ENCODE data around the gene OR2W3.
A peak's percentile ranks its signal among the peaks of the same experiment; 100 is the strongest.

Gene OR2W3

GRCh38 chr1:247855911-247856310 lies 39.5 kb upstream of the OR2W3 start:
- no peak for DNase-seq (ENCODE audit: low read depth)
- no peak for TF ChIP-seq POLR2A (IDR thresholded peaks at IDR 0.05; ENCODE audit: extremely low read depth, insufficient read length)
- TF ChIP-seq MYC (IDR thresholded peaks at IDR 0.05; ENCODE audit: low read depth, low read length), result no peak
- no peak for TF ChIP-seq MAX (IDR thresholded peaks at IDR 0.05; ENCODE audit: low read depth, low read length)
- TF ChIP-seq CTCF (IDR thresholded peaks at IDR 0.05; ENCODE audit: low read depth, low read length), result no peak
- no peak overlapping the region for H3K4me3 ChIP-seq (ENCODE audit: low read depth, low read length)

- TF ChIP-seq POLR2A (IDR thresholded peaks at IDR 0.05; ENCODE audit: extremely low read depth, insufficient read length) (no peak), MAX (IDR thresholded peaks at IDR 0.05; ENCODE audit: low read depth, low read length) (no peak), CTCF (IDR thresholded peaks at IDR 0.05; ENCODE audit: low read depth, low read length) (peak; percentile 18), MYC (IDR thresholded peaks at IDR 0.05; ENCODE audit: low read depth, low read length) (no peak)
- peak; percentile 54 for DNase-seq (ENCODE audit: low read depth)
- H3K4me3 ChIP-seq (ENCODE audit: low read depth, low read length), result peak within 1 kb of the TSS; percentile 25
Observed at GRCh38 chr1:247857069-247857984, 38.1 kb upstream of the OR2W3 start, which contains the start of gene TRIM58. TSS of gene TRIM58 (plus strand) at chr1:247857187. CDS start at chr1:247857247, 60 bp downstream.

GRCh38 chr1:247857985-247858619 lies 37.3 kb upstream of the OR2W3 start:
- no peak for TF ChIP-seq POLR2A (IDR thresholded peaks at IDR 0.05; ENCODE audit: extremely low read depth, insufficient read length)
- no peak for TF ChIP-seq MYC (IDR thresholded peaks at IDR 0.05; ENCODE audit: low read depth, low read length)
- no peak for TF ChIP-seq MAX (IDR thresholded peaks at IDR 0.05; ENCODE audit: low read depth, low read length)
- TF ChIP-seq CTCF (IDR thresholded peaks at IDR 0.05; ENCODE audit: low read depth, low read length), result no peak
- peak overlapping the region; percentile 25 for H3K4me3 ChIP-seq (ENCODE audit: low read depth, low read length)

GRCh38 chr1:247862756-247863155 lies 32.6 kb upstream of the OR2W3 start:
- TF ChIP-seq CTCF (IDR thresholded peaks at IDR 0.05; ENCODE audit: low read depth, low read length) (no peak), POLR2A (IDR thresholded peaks at IDR 0.05; ENCODE audit: extremely low read depth, insufficient read length) (no peak), MYC (IDR thresholded peaks at IDR 0.05; ENCODE audit: low read depth, low read length) (no peak), MAX (IDR thresholded peaks at IDR 0.05; ENCODE audit: low read depth, low read length) (no peak)

More at GRCh38 chr1:247857985-247858619, 37.3 kb upstream of the OR2W3 start:
- DNase-seq (ENCODE audit: low read depth), result no peak

GRCh38 chr1:247864644-247865043 lies 30.7 kb upstream of the OR2W3 start:
- DNase-seq (ENCODE audit: low read depth), result no peak
- no peak for TF ChIP-seq CTCF (IDR thresholded peaks at IDR 0.05; ENCODE audit: low read depth, low read length)
- no peak for TF ChIP-seq MYC (IDR thresholded peaks at IDR 0.05; ENCODE audit: low read depth, low read length)
- TF ChIP-seq POLR2A (IDR thresholded peaks at IDR 0.05; ENCODE audit: extremely low read depth, insufficient read length), result no peak
- no peak for TF ChIP-seq MAX (IDR thresholded peaks at IDR 0.05; ENCODE audit: low read depth, low read length)
- no peak overlapping the region for H3K4me3 ChIP-seq (ENCODE audit: low read depth, low read length)

More at GRCh38 chr1:247862756-247863155, 32.6 kb upstream of the OR2W3 start:
- no peak for DNase-seq (ENCODE audit: low read depth)
- no peak overlapping the region for H3K4me3 ChIP-seq (ENCODE audit: low read depth, low read length)
